BJ (cell line): ENCODE measurements around the gene PTTG1IP. TPM values are rescaled to one million over a fixed set of nuclear protein-coding genes. Genes with fewer than 3 reads are reported as not detected.
A peak's percentile ranks its signal among the peaks of the same experiment; 100 is the strongest.

Source experiments
- CTCF ChIA-PET: fragments of 350-600 bp; formaldehyde crosslinking; extraction: SDS; loops from one replicate; lab custom pipeline; 2021; ENCODE audit warnings: antibody characterized with exemption, inconsistent platforms; lab: Yijun Ruan, JAX
- POLR2A ChIA-PET: fragments of 300-600 bp; sonication (Branson Sonifier 250); formaldehyde crosslinking; extraction: SDS; loops from one replicate; lab custom pipeline; 2021; ENCODE audit warnings: antibody characterized with exemption; lab: Charles Lee
- DNase-seq: peaks from one replicate; pipeline ENCODE4 v3.0.0-alpha.2; 2011; ENCODE audit warnings: low read depth
- H3K27me3 ChIP-seq: 2 replicates; pipeline ENCODE4 v1.6.0; 2011; ENCODE audit warnings: low read length; ENCODE audit not compliant: control insufficient read depth, insufficient read depth
- H3K36me3 ChIP-seq: 2 replicates; pipeline ENCODE4 v1.5.1; 2011; ENCODE audit warnings: low read length; ENCODE audit not compliant: control insufficient read depth, insufficient read depth
- H3K4me3 ChIP-seq: 2 replicates; pipeline ENCODE4 v1.5.1; 2011; ENCODE audit warnings: low read depth, mild to moderate bottlenecking, control low read depth, low read length
- polyA plus RNA-seq: library from polyadenylated mRNA; depleted of rRNA; stranded (reverse); fragments of >200 nt; gene quantifications from 2 replicates; pipeline ENCODE4 v1.2.3, GENCODE V29; 2011
- TF ChIP-seq, protein P1 (sequence below): IDR thresholded peaks from 2 replicates; pipeline ENCODE4 v1.5.1; 2011; ENCODE audit warnings: low read depth, mild to moderate bottlenecking, control low read depth, inconsistent platforms, low read length, moderate library complexity; ENCODE audit not compliant: insufficient read depth

Gene PTTG1IP
- polyA plus RNA-seq, 1 experiment: 249 TPM

GRCh38 chr21:44893948-44894656 is 20.6 kb upstream of the PTTG1IP start:
- Histone ChIP-seq H3K4me3 (no peak overlapping the region), H3K27me3 (peaks cover 35% of the 10 kb centered on the region), H3K36me3 (no peaks in the 10 kb centered on the region)
- ChIA-PET POLR2A (no interaction called here), CTCF (interaction anchor here (1.2 to 4.2 kb wide), 10 partner anchors 11 to 246 kb away, joined by 4 to 27 read pairs (median 13); no protein-coding TSS in a partner anchor)
- no peak for DNase-seq
- TF ChIP-seq, protein P1, sequence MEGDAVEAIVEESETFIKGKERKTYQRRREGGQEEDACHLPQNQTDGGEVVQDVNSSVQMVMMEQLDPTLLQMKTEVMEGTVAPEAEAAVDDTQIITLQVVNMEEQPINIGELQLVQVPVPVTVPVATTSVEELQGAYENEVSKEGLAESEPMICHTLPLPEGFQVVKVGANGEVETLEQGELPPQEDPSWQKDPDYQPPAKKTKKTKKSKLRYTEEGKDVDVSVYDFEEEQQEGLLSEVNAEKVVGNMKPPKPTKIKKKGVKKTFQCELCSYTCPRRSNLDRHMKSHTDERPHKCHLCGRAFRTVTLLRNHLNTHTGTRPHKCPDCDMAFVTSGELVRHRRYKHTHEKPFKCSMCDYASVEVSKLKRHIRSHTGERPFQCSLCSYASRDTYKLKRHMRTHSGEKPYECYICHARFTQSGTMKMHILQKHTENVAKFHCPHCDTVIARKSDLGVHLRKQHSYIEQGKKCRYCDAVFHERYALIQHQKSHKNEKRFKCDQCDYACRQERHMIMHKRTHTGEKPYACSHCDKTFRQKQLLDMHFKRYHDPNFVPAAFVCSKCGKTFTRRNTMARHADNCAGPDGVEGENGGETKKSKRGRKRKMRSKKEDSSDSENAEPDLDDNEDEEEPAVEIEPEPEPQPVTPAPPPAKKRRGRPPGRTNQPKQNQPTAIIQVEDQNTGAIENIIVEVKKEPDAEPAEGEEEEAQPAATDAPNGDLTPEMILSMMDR: no peak

DNA sequence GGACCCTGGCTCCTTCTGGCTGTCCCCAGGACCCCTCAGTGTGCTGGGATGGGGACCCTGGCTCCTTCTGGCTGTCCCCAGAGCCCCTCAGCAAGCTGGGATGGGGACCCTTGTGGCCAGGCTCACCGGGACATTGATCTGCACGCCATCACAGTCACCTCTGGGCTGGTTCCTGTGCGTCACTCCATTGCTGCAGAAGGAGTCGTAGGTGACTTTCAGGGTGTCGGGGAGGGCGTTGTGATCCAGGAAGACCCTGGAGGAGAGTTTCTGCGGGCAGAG is 19.7 kb upstream of the PTTG1IP start:
- ChIA-PET POLR2A (no interaction called here), CTCF (interaction anchor here (0.6 to 4.2 kb wide), 14 partner anchors 10 to 247 kb away, joined by 3 to 27 read pairs (median 6); no protein-coding TSS in a partner anchor)
- H3K4me3 ChIP-seq: no peak overlapping the region
- no peaks in the 10 kb centered on the region for H3K36me3 ChIP-seq
- TF ChIP-seq, protein P1: no peak
- DNase-seq: no peak
- peaks cover 33% of the 10 kb centered on the region for H3K27me3 ChIP-seq

GRCh38 chr21:44892536-44893277 is 19.2 kb upstream of the PTTG1IP start:
- TF ChIP-seq, protein P1: peak; percentile 93
- peaks cover 30% of the 10 kb centered on the region for H3K27me3 ChIP-seq
- H3K4me3 ChIP-seq: no peak overlapping the region
- no peak for DNase-seq
- ChIA-PET POLR2A (interaction anchor here (0.6 kb wide), 1 partner anchor 10 kb away, joined by 4 read pairs; no protein-coding TSS in a partner anchor), CTCF (interaction anchor here (0.6 to 4.2 kb wide), 14 partner anchors 9 to 248 kb away, joined by 3 to 27 read pairs (median 6); no protein-coding TSS in a partner anchor)
- no peaks in the 10 kb centered on the region for H3K36me3 ChIP-seq

DNA sequence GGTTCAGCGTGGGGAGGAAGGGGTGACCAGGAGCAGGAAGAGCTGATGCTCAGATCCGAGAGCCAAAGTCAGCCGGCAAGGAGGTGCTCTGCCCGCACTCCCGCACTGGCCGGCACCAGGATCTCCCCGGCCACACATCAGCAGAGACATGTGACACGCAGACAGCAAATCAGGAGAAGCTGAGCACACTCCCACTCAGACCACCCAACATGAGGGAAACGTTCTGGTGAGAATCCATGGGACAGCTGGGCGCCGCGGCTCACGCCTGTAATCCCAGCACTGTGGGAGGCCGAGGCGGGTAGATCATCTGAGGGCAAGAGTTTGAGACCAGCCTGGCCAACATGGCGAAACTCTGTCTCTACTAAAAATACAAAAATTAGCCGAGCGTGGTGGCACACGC is 18.6 kb upstream of the PTTG1IP start:
- Histone ChIP-seq H3K36me3 (no peaks in the 10 kb centered on the region), H3K27me3 (peaks cover 29% of the 10 kb centered on the region), H3K4me3 (no peak overlapping the region)
- TF ChIP-seq, protein P1: no peak
- ChIA-PET CTCF (interaction anchor here (0.9 to 4.2 kb wide), 8 partner anchors 9 to 245 kb away, joined by 3 to 27 read pairs (median 16); no protein-coding TSS in a partner anchor), POLR2A (interaction anchor here (0.6 kb wide), 1 partner anchor 9 kb away, joined by 4 read pairs; no protein-coding TSS in a partner anchor)
- no peak for DNase-seq

GRCh38 chr21:44891631-44892031 is 18.1 kb upstream of the PTTG1IP start:
- POLR2A ChIA-PET: no interaction called here
- H3K27me3 ChIP-seq: peaks cover 28% of the 10 kb centered on the region
- no peak overlapping the region for H3K4me3 ChIP-seq
- TF ChIP-seq, protein P1: no peak
- H3K36me3 ChIP-seq: no peaks in the 10 kb centered on the region
- CTCF ChIA-PET: interaction anchor here (0.9 to 4.2 kb wide), 8 partner anchors 11 to 246 kb away, joined by 3 to 25 read pairs (median 10); no protein-coding TSS in a partner anchor
- DNase-seq: no peak
